AG04449 (cell line): ENCODE measurements around the gene HENMT1.

ENCODE experiments used
- CTCF ChIA-PET: fragments of 350-600 bp; formaldehyde crosslinking; extraction: SDS; loops from one replicate; lab custom pipeline; 2021; ENCODE audit warnings: antibody characterized with exemption; lab: Yijun Ruan, JAX
- POLR2A ChIA-PET: fragments of 400-600, 350-600 bp; formaldehyde crosslinking; extraction: SDS; loops from one replicate; lab custom pipeline; 2020; ENCODE audit warnings: antibody characterized with exemption, inconsistent platforms; lab: Yijun Ruan, JAX
- DNase-seq: peaks from one replicate; pipeline ENCODE4 v3.0.0-alpha.2; 2010; ENCODE audit warnings: low read depth, low spot score
- H3K4me3 ChIP-seq: 2 replicates; pipeline ENCODE4 v1.5.1; 2011; ENCODE audit warnings: low read depth, mild to moderate bottlenecking, control low read depth, low read length
- CTCF ChIP-seq: IDR thresholded peaks from one replicate; pipeline ENCODE4 v1.5.1; 2011; ENCODE audit warnings: mild to moderate bottlenecking, moderate library complexity, low read length, control low read depth, inconsistent platforms; ENCODE audit not compliant: insufficient read depth; ENCODE audit errors: missing control alignments

The HENMT1 gene

GRCh38 chr1:108606478-108606877 lies 54.4 kb downstream of the HENMT1 start:
- no peak for DNase-seq
- no peak overlapping the region for H3K4me3 ChIP-seq
- ChIA-PET CTCF (interaction anchor here (1.0 kb wide), 1 partner anchor 22 kb away, joined by 3 read pairs; no protein-coding TSS in a partner anchor), POLR2A (no interaction called here)
- no peak for TF ChIP-seq CTCF

GRCh38 chr1:108605633-108606032 lies 55.3 kb downstream of the HENMT1 start:
- CTCF ChIA-PET = interaction anchor here (1.0 kb wide), 1 partner anchor 21 kb away, joined by 3 read pairs; no protein-coding TSS in a partner anchor

GRCh38 chr1:108601708-108602410 lies 59.0 kb downstream of the HENMT1 start:
- ChIA-PET POLR2A (no interaction called here), CTCF (no interaction called here)
- no peak for DNase-seq
- H3K4me3 ChIP-seq = no peak overlapping the region
- no peak for TF ChIP-seq CTCF

More at GRCh38 chr1:108605633-108606032, 55.3 kb downstream of the HENMT1 start:
- no peak for TF ChIP-seq CTCF
- no peak for DNase-seq
- POLR2A ChIA-PET = no interaction called here
- no peak overlapping the region for H3K4me3 ChIP-seq

- ChIA-PET POLR2A (no interaction called here), CTCF (no interaction called here)
- no peak for DNase-seq
- TF ChIP-seq CTCF = no peak
- no peak overlapping the region for H3K4me3 ChIP-seq
Observed at GRCh38 chr1:108600504-108600903, 60.4 kb downstream of the HENMT1 start.

GRCh38 chr1:108598340-108598739 lies 62.6 kb downstream of the HENMT1 start:
- no peak for TF ChIP-seq CTCF
- no peak for DNase-seq
- H3K4me3 ChIP-seq = no peak overlapping the region
- CTCF ChIA-PET = no interaction called here
- POLR2A ChIA-PET = no interaction called here
